Renal cortex interstitium (tissue), 11 donors: ENCODE measurements around the gene KCNJ11. TPM values are rescaled to one million over a fixed set of nuclear protein-coding genes. Genes with fewer than 3 reads are reported as not detected.

ENCODE experiments used
- DNase-seq, 11 donors: peaks; one replicate each; pipeline ENCODE4 v3.0.0-alpha.2; 2013; ENCODE audit warnings: low read depth in 9 of 11, low spot score in 4 of 11; ENCODE audit errors: extremely low read depth in 1 of 11
- polyA plus RNA-seq, 3 donors: library from polyadenylated mRNA; unstranded; fragments of 120-200 nt; gene quantifications; one replicate each; pipeline ENCODE4 v1.2.1, GENCODE V29; 2013; ENCODE audit not compliant: insufficient read length in 3 of 3

KCNJ11 gene
- polyA plus RNA-seq, 3 donors: 2.1 to 3.3 (median 3.1) TPM

DNA sequence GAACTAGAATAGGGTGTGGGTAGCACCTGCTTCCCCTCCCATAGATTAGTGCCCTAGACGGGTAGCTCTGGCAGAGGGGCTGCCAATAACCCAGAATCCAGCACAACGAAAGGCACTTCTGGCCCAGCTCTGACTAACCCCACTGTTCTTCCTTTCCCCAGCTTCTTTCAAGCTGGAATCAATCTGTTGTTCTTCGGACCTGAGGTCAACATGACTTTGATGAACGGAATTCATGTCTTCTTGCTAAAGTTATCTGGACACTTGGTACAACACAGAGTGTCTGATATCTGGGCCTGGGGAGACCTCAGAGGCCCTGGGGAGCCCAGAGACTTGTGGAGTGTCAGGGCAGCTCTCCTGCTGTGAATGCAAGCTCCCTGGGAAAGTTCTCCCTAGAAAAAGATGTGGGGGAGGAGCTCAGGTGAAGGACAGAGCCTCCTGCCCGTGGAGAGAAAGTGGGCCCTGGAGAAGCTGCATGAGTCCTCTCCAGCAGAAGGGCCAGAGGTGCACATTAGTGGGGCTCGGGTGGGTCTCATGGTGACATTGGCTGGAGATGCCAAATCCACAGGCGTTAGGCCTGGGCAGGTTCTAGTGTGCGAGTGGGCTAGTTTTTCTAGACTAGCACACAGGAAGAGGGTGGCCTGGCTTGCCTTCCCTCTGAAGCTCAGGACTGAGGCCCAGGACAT, 6.3 kb downstream of the KCNJ11 start:
- no peak for DNase-seq

DNA sequence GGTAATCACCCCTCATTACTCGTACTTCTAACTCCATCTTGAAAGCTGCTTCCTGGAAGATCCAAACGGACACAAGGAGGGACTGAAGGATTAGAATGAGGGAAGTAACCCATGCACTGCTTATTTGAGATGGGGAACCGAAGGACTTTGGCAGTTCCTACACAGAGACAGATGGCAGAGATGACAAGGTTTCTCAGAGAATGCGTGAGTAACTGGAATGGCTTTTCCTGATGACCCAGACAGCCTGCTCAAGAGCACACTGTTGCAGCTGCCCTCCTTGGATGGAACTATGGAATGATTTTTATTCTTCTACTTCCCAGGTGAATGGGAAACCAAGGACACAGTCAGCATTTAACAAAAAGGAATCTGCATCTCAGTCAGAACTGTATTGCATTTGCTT, 7.3 kb downstream of the KCNJ11 start:
- no peak for DNase-seq

DNA sequence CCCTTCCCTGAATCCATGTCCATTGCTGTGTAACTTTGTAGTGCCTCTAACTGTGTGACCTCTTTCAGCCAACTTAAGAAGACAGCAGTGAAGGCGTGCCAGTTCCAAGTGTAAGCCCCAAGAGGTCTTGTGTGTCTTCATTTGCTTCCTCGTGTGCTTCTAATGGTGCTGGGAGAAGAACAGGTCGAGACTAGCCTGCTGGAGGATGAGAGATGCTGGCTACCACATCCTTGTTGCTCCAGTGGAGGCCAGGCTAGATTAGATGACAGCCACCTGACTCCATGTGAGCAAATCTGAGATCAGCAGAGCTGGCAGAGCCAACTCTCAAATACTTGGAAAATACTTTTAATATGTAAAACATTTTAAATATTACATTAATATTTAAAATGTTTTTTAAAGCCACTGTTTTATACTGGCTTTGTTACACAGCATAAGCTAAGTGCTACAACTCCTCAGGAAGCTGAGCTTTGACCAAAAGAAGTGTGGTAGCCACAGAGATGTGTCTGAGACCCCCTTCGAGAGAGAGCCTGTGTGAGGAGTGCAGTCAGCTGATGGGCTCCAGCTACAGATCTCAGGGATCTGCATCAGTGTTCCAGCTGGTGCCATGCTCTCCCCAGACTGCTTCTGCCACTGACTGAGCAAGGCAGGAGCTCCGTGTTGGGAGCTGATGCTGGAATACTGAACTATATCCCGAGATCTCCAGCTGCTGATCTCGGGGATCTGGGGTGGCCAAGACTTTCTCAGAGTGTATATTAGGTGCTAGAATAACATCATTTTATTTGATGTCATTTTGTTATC, 8.9 kb downstream of the KCNJ11 start:
- no peak for DNase-seq

- DNase-seq: no peak
These were observed 9.8 kb downstream of the KCNJ11 start for GRCh38 chr11:17378655-17379054.

GRCh38 chr11:17376493-17376892, 12.0 kb downstream of the KCNJ11 start:
- DNase-seq: no peak

DNA sequence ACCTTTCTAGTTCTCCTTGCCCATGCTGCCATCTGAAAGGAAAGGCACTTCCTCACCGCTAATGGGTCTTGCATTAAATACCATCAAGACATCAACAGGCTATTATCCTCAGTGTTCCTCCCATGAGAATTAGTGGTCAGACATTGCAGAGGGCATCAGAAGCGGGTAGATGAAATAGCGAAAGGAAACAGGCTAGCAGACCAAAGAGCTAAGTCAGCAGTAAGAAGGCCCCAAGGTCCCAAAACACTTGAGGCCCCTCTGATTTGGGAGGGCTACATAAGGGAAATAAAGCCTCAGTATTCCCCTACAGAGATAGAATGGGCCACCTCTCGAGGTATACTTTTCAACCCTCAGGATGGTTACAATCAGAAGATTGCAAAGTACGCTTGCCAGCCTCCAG, 12.9 kb downstream of the KCNJ11 start:
- no peak for DNase-seq

DNA sequence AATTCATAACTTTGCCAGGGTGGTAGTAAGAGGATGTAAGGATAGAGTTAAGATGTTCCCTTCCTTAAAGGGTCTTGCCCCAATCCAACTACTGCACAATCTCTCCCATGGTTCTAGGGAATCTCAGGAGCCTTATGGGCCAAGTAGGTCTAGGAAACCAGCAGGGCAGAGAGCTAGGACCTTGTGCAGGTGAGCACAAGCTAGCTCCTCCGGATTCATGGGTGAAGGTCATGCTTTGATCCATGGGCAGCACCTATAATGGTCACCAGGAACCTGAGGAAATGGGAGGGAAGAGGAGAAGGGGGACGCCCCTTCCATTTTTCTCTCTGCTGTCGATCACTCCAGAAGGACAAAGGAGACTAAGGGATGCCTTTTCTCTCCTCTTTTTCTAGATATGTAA, 16.8 kb downstream of the KCNJ11 start:
- no peak for DNase-seq

DNA sequence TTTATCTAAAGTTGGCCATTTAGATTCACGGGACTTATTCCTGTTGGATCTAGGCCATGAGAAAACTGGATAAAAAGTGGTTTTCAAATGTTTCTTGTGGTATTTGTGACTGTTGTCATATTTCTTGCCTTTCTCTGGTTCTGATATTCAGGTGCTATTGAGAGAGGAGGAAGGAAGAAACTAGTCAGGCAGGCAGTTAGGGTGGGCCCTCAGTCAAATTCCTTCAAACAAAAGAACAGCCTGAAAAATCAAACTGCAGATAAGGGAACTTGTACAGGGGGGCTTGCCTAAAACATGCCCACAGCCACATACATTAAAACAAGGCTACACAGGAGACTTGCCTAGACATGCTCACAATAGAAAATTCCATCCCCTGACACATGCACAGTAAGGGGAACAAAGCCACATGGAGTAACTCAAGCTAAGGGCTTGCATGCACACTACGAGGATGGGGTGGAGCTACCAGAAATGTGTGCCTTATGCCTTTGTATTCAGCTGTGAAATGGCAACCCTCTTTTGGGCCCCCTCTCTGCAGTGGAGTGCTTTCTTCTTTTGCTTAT, 18.7 kb downstream of the KCNJ11 start:
- no peak for DNase-seq

DNA sequence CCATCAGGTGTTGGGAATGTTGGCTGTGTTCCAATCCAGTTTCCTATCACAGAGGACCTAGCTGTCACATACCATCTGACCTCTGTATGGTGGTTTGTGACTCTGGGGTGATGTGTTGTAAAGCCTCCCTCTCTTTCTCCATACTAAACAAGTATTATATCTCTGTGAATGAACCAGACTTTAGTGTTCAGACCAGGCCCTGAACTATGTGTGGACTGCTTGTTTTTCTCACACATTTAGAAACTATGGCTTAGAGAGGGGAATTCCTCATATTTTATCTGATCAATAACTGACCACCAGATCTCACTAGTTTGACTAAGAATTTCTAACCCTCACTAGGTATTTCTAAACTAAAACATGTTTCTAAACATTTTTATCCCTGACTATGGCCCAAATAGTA, 19.4 kb downstream of the KCNJ11 start:
- DNase-seq: no peak

DNA sequence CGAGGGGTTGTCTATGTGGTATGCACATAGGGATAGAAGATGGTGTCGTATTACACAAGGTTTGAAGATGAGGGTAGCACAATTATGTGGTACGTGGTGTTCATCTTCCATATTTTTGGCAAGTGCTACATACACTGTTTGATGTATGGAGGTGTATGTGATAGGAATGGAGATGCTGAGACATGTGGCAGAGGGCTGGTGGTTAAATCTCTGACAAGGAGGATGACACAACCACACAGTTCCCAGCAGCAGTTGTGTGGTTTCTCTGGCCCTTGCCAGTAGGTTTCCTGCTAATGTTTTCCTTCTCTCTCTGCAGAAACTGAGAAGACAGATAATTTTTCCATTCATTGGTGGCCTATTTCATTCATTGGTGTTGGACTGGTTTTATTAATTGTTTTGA, 19.9 kb downstream of the KCNJ11 start:
- DNase-seq: no peak

DNA sequence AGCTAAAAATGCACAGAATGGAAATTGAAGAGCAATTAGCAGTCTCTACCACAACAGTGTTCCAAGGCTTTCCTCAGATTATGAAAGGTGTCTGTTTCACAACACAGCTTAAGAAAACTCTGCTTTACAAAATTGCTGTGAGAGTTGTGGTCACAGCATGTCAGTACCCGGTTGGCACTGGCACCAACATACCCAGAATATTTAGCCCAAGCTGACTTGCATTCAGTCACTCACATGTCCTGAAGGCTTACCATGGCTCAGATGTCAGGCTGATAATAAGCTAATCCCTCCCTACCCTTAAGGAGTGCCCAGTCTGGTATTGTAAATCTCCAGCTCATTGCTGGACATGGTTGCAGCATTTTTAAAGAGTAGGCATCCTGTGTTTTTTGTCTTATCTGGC, 22.0 kb downstream of the KCNJ11 start:
- no peak for DNase-seq

- peak in 7 of 11 donors; percentile 23 to 67 (median 56) for DNase-seq
These were observed 33.9 kb downstream of the KCNJ11 start for GRCh38 chr11:17354601-17354991.

DNA sequence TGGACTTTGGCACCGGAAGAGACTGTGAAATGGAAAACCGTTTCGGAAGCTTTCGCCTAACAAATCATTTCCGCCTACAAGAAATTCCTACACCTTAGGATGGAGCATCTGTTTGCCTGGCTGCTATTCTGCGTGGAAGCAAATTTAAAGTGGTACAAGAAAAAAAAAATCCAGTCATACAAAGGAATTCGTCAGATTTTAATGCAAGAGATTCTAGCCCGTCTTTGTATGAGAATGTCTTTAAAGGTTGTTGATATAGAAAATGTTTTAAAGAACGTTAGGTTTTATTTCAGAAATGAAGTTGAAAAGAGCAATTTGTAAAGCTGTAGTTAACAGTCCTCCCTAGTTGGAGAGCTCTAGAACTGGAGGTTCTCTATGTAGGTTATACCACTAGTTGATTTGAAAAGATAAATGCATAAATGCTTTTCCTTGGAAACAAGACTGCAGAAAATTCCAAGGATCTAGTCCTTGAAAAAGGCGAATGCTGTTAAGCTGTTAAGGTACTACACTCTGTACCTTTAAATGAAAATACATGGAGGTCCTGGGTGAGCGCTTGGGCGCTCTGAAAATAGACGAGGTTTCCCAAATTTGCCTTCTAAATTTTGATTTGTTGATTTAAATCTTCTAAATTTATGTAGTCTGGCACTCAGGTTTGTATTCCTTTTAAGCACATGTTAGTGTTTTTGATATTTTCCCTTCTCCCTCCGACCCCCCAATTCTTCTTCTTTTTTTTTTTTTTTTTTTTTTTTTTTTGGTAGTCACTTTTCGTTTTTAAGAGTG, 34.4 kb downstream of the KCNJ11 start:
- no peak for DNase-seq

GRCh38 chr11:17352950-17353820, 35.3 kb downstream of the KCNJ11 start:
- peak in 9 of 11 donors; percentile 49 to 69 (median 56) for DNase-seq

GRCh38 chr11:17351510-17352176, 36.8 kb downstream of the KCNJ11 start, which contains the start of gene NCR3LG1:
TSS of gene NCR3LG1 (plus strand) at chr11:17351800. CDS start at chr11:17351970, 170 bp downstream.
- peak in 6 of 11 donors; percentile 20 to 33 (median 26) for DNase-seq

DNA sequence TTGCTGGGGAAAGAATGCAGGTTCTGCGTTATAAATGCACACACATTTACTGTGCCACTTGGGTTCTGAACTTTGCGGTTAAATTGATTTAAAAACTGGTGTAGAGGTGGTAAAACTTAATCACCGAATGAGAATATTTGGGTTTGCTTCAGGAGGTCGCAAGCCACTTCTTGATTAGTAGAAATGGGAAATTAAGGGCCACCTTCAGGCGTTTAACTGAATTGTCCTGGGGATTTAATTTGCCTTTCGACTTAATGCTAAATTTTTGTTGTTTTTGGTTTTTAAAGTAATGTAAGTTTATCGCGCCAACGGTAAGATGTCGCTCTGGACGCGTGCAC, 37.3 kb downstream of the KCNJ11 start:
- DNase-seq: no peak

GRCh38 chr11:17350455-17351171, 37.8 kb downstream of the KCNJ11 start:
- DNase-seq: no peak

- no peak for DNase-seq
These were observed 40.8 kb downstream of the KCNJ11 start for GRCh38 chr11:17347676-17348075.
